Endothelial cell of umbilical vein (primary cell): ENCODE results near the gene NCBP1. TPM values are rescaled to one million over a fixed set of nuclear protein-coding genes. Genes with fewer than 3 reads are reported as not detected.

Experiments
- BruUV-seq: library from RNA; stranded (reverse); fragments of 400-500 nt; replicated peaks from 2 replicates; lab custom pipeline; 2021; lab: Mats Ljungman, UMichigan
- CTCF ChIA-PET: fragments of 300-600, 350-600 bp; sonication (Branson Sonifier 250); formaldehyde crosslinking; loops from one replicate; lab custom pipeline; 2021; ENCODE audit warnings: antibody characterized with exemption, inconsistent platforms; lab: Charles Lee
- POLR2A ChIA-PET: fragments of 300-600, 350-600 bp; sonication (Branson Sonifier 250); formaldehyde crosslinking; loops from one replicate; lab custom pipeline; 2021; ENCODE audit warnings: antibody characterized with exemption, inconsistent platforms; lab: Charles Lee
- DNase-seq: peaks from one replicate; pipeline ENCODE4 v3.0.0-alpha.2; 2011; ENCODE audit warnings: low read depth, low spot score
- FAIRE-seq: peaks from 2 replicates; lab custom pipeline; 2011; peaks lifted over from hg19 to GRCh38; lab: Jason Lieb, UNC
- H2AFZ ChIP-seq: 2 replicates; pipeline ENCODE4 v1.6.0; 2012; ENCODE audit warnings: low read depth, low read length, control low read depth, inconsistent platforms
- H3K27ac ChIP-seq: 2 replicates; pipeline ENCODE4 v1.5.1; 2011; ENCODE audit warnings: low read depth, mild to moderate bottlenecking, control low read depth, low read length, moderate library complexity; ENCODE audit not compliant: insufficient read depth
- H3K27me3 ChIP-seq, 2 experiments: 2 replicates each; pipeline versions ENCODE4 v1.6.0 to v1.6.1; 2011; ENCODE audit warnings: low read length in 2 of 2, mixed read lengths in 1 of 2; ENCODE audit not compliant: control insufficient read depth in 2 of 2, insufficient read depth in 2 of 2
- H3K36me3 ChIP-seq, 2 experiments: 2 replicates in 1 of 2; 3 replicates in 1 of 2; pipeline ENCODE4 v1.5.1; 2011; ENCODE audit warnings: low read length in 2 of 2, mild to moderate bottlenecking in 1 of 2, moderate library complexity in 1 of 2; ENCODE audit not compliant: control insufficient read depth in 2 of 2, insufficient read depth in 2 of 2; ENCODE audit errors: extremely low read depth in 1 of 2
- H3K4me1 ChIP-seq: 3 replicates; pipeline ENCODE4 v1.5.1; 2011; ENCODE audit warnings: mild to moderate bottlenecking, low read length; ENCODE audit not compliant: control insufficient read depth, insufficient read depth; ENCODE audit errors: extremely low read depth
- H3K4me2 ChIP-seq: 2 replicates; pipeline ENCODE4 v1.6.1; 2011; ENCODE audit warnings: low read length, control low read depth, mixed read lengths; ENCODE audit not compliant: insufficient read depth
- H3K4me3 ChIP-seq, 3 experiments: fragments of 200-600 bp in 1 of 3; sonication (generic), shearing (Covaris generic) in 1 of 3; replicated peaks in 1 of 3; 2 replicates each; pipeline ENCODE4 v1.5.1; 2011 to 2016; ENCODE audit warnings: control low read depth in 3 of 3, low read length in 3 of 3, mild to moderate bottlenecking in 2 of 3, inconsistent platforms in 1 of 3, low read depth in 1 of 3, moderate library complexity in 1 of 3; ENCODE audit not compliant: insufficient read depth in 1 of 3
- H3K79me2 ChIP-seq: 2 replicates; pipeline ENCODE4 v1.6.0; 2012; ENCODE audit warnings: low read length, inconsistent platforms; ENCODE audit not compliant: control insufficient read depth, insufficient read depth
- H3K9ac ChIP-seq: replicated peaks from 2 replicates; pipeline ENCODE3; 2011; ENCODE audit warnings: low read length, control low read depth; ENCODE audit not compliant: insufficient read depth; ENCODE audit errors: extremely low read depth
- H3K9me1 ChIP-seq: replicated peaks from 3 replicates; pipeline ENCODE4 v1.6.0; 2011; ENCODE audit warnings: mild to moderate bottlenecking, low read length; ENCODE audit not compliant: control insufficient read depth, insufficient read depth; ENCODE audit errors: extremely low read depth
- H3K9me3 ChIP-seq: replicated peaks from 2 replicates; pipeline ENCODE4 v1.5.1; 2012; ENCODE audit warnings: low read length, inconsistent platforms; ENCODE audit not compliant: control insufficient read depth, insufficient read depth
- H4K20me1 ChIP-seq: replicated peaks from 2 replicates; pipeline ENCODE3; 2011; ENCODE audit warnings: mild to moderate bottlenecking, low read length; ENCODE audit not compliant: control insufficient read depth, insufficient read depth; ENCODE audit errors: extremely low read depth
- CTCF ChIP-seq, 2 donors: IDR thresholded peaks; 1 replicate in 1 of 2; 2 replicates in 1 of 2; pipeline ENCODE4 v1.5.1; 2011; ENCODE audit warnings: low read length in 2 of 2, mild to moderate bottlenecking in 2 of 2, moderate library complexity in 2 of 2, control low read depth in 1 of 2, inconsistent platforms in 1 of 2, low read depth in 1 of 2; ENCODE audit not compliant: insufficient read depth in 1 of 2; ENCODE audit errors: extremely low read depth in 1 of 2
- EZH2 ChIP-seq: IDR thresholded peaks from 2 replicates; pipeline ENCODE4 v1.6.1; 2012; ENCODE audit warnings: borderline replicate concordance, low read depth, mild to moderate bottlenecking, moderate library complexity, low read length, inconsistent platforms; ENCODE audit not compliant: severe bottlenecking
- FOS ChIP-seq: IDR thresholded peaks from 2 replicates; pipeline ENCODE4 v1.6.1; 2011; ENCODE audit warnings: mild to moderate bottlenecking, low read length, moderate library complexity, borderline replicate concordance; ENCODE audit not compliant: insufficient read depth
- GATA2 ChIP-seq: IDR thresholded peaks from 2 replicates; pipeline ENCODE4 v1.7.0; 2011; ENCODE audit warnings: low read depth, mild to moderate bottlenecking, moderate library complexity, mixed read lengths, low read length; ENCODE audit not compliant: insufficient read length, insufficient read depth
- JUN ChIP-seq: IDR thresholded peaks from 2 replicates; pipeline ENCODE4 v1.6.1; 2011; ENCODE audit warnings: borderline replicate concordance, low read depth; ENCODE audit not compliant: insufficient read length, insufficient read depth
- MAX ChIP-seq: IDR thresholded peaks from 2 replicates; pipeline ENCODE4 v1.6.1; 2011; ENCODE audit not compliant: insufficient read depth, insufficient read length
- MYC ChIP-seq: IDR thresholded peaks from one replicate; pipeline ENCODE4 v1.6.1; 2011; ENCODE audit warnings: mild to moderate bottlenecking, low read depth, low read length
- POLR2A ChIP-seq: IDR thresholded peaks from 2 replicates; pipeline ENCODE4 v1.6.1; 2012; ENCODE audit warnings: low read depth, mild to moderate bottlenecking, control low read depth, low read length
- POLR2AphosphoS5 ChIP-seq: IDR thresholded peaks from 2 replicates; pipeline ENCODE4 v1.6.1; 2012; ENCODE audit warnings: low read depth, mild to moderate bottlenecking, control low read depth, low read length, moderate library complexity; ENCODE audit not compliant: insufficient read depth
- dilution Hi-C: fragments of 300-500 bp; cut with MboI; formaldehyde crosslinking; loops from one replicate; pipeline ENCODE4 v1.15.0; 2019; ENCODE audit warnings: low sequenced_read_pairs; ENCODE audit not compliant: extremely low pct_ligation_motif_present
- intact Hi-C: fragments of 100-400 bp; cut with micrococcal nuclease; formaldehyde crosslinking; loops from one replicate; pipeline ENCODE4 v1.10.0; 2022
- polyA plus RNA-seq, 4 experiments: library from polyadenylated mRNA; depleted of rRNA in 3 of 4; stranded (reverse) in 3 of 4; unstranded in 1 of 4; fragments of >200 nt; gene quantifications; 2 replicates each; pipeline versions ENCODE4 v1.2.1 to v1.2.3, GENCODE V29; 2011 to 2012; ENCODE audit warnings: missing spikeins in 1 of 4
- total RNA-seq: library from RNA; stranded (reverse); gene quantifications from 2 replicates; pipeline ENCODE4 v1.2.3, GENCODE V29; 2021

The NCBP1 gene
- total and polyA plus RNA-seq, 2 donors (not counting 3 experiments of a cell fraction or from before 2014, with no cell fraction given): 10.9 to 45.3 TPM

- no peaks in the 10 kb centered on the region for H3K27me3 ChIP-seq
- POLR2A ChIA-PET: no interaction called here
- no peak overlapping the region for H3K9ac ChIP-seq
- DNase-seq (no peak), FAIRE-seq (no peak)
- H3K9me1 ChIP-seq: no peaks in the 10 kb centered on the region
- CTCF ChIA-PET: interaction anchor here (3.7 kb wide), 1 partner anchor 13 kb away, joined by 28 read pairs; no protein-coding TSS in a partner anchor
- H3K9me3 ChIP-seq: no peaks in the 10 kb centered on the region
- H4K20me1 ChIP-seq: no peaks in the 10 kb centered on the region
- H3K4me2 ChIP-seq: no peak overlapping the region
- intact Hi-C loops: no loop called here
- no TSS peak for BruUV-seq
- no peaks in the 10 kb centered on the region for H3K36me3 ChIP-seq
- TF ChIP-seq JUN (no peak), CTCF (IDR thresholded peaks at IDR 0.05; ENCODE audit: extremely low read depth in 1 of 2, insufficient read depth in 1 of 2, low read depth in 1 of 2, low read length in 2 of 2) (no peak), MAX (no peak), EZH2 (no peak), POLR2A (no peak), GATA2 (no peak)
- peaks cover 6% of the 10 kb centered on the region for H3K4me1 ChIP-seq
- no peak overlapping the region for H2AFZ ChIP-seq
- H3K27ac ChIP-seq: no peak overlapping the region
- H3K79me2 ChIP-seq: peaks cover 30% of the 10 kb centered on the region
- H3K4me3 ChIP-seq: no peak overlapping the region
- dilution Hi-C loops: no loop called here
Observed at GRCh38 chr9:97629156-97629555, 4.5 kb upstream of the NCBP1 start.

GRCh38 chr9:97630591-97630990, 3.0 kb upstream of the NCBP1 start:
- Histone ChIP-seq H4K20me1 (no peaks in the 10 kb centered on the region), H3K27ac (no peak overlapping the region), H3K4me3 (no peak overlapping the region), H3K4me1 (peaks cover 20% of the 10 kb centered on the region), H2AFZ (no peak overlapping the region), H3K27me3 (no peaks in the 10 kb centered on the region), H3K36me3 (no peaks in the 10 kb centered on the region), H3K4me2 (no peak overlapping the region), H3K9ac (no peak overlapping the region), H3K79me2 (peaks cover 44% of the 10 kb centered on the region), H3K9me3 (no peaks in the 10 kb centered on the region), H3K9me1 (no peaks in the 10 kb centered on the region)
- TF ChIP-seq FOS: no peak
- no peak for TF ChIP-seq JUN
- no peak for TF ChIP-seq POLR2A
- no peak for TF ChIP-seq POLR2AphosphoS5
- no peak for TF ChIP-seq GATA2
- no peak for TF ChIP-seq MAX
- TF ChIP-seq EZH2: no peak
- no peak for TF ChIP-seq CTCF (IDR thresholded peaks at IDR 0.05; ENCODE audit: extremely low read depth in 1 of 2, insufficient read depth in 1 of 2, low read depth in 1 of 2, low read length in 2 of 2)
- no peak for TF ChIP-seq MYC
- intact Hi-C loops (no loop called here), dilution Hi-C loops (no loop called here)
- no TSS peak for BruUV-seq
- FAIRE-seq (no peak), DNase-seq (no peak)
- CTCF ChIA-PET: interaction anchor here (3.7 kb wide), 1 partner anchor 15 kb away, joined by 28 read pairs; no protein-coding TSS in a partner anchor
- POLR2A ChIA-PET: no interaction called here
